Measurements from ENCODE around the gene HS3ST4. TPM values are rescaled to one million over a fixed set of nuclear protein-coding genes. Genes with fewer than 3 reads are reported as not detected.

The HS3ST4 gene
- total and polyA plus RNA-seq, 2 of the 8 experiments (the other 6 are each of a cell fraction or from before 2014, with no cell fraction given): 1.9 to 3.3 TPM

- 2% methylated on average over 35 of the region's 70 CpGs; no CpG with 5 or more reads in 1 of the 2 experiments for WGBS, 2 experiments (ENCODE audit: extremely low coverage in 1 of 2, insufficient coverage in 1 of 2, insufficient read length in 1 of 2, insufficient replicate concordance in 2 of 2, low coverage in 1 of 2, low lambda C conversion rate in 2 of 2, missing lambda C conversion rate in 1 of 2)
- H2BK12ac ChIP-seq (ENCODE audit: low read depth, low read length): no peak overlapping the region
- H2BK15ac ChIP-seq (ENCODE audit: low read length): no peak overlapping the region
- H3K9me3 ChIP-seq (ENCODE audit: insufficient read depth in 2 of 2, low read depth in 1 of 2, low read length in 1 of 2): no peaks in the 10 kb centered on the region
- H3K36me3 ChIP-seq (ENCODE audit: control insufficient read depth in 2 of 4, insufficient read depth in 4 of 4, low read length in 3 of 4): no peaks in the 10 kb centered on the region
- no peak overlapping the region for H3K56ac ChIP-seq (replicated peaks; ENCODE audit: insufficient read length, low read depth, low read length)
- H3K23me2 ChIP-seq (ENCODE audit: low read depth, low read length): peaks cover 17% of the 10 kb centered on the region
- peak overlapping the region; percentile 79 for H3K18ac ChIP-seq (ENCODE audit: extremely low read depth, low read length)
- H3K23ac ChIP-seq (ENCODE audit: insufficient read length): no peak overlapping the region
- no peak overlapping the region for H4K91ac ChIP-seq (replicated peaks; ENCODE audit: insufficient read length, low read length)
- H2BK5ac ChIP-seq (ENCODE audit: low read depth, low read length): no peak overlapping the region
- peak overlapping the region; percentile 83 to 98 for H3K4me2 ChIP-seq (ENCODE audit: insufficient read depth in 1 of 2, low read depth in 2 of 2, low read length in 2 of 2)
- H2AK5ac ChIP-seq (ENCODE audit: low read depth, low read length): no peak overlapping the region
- FAIRE-seq (no peak), DNase-seq (ENCODE audit: low read depth in 1 of 2, low spot score in 2 of 2) (peak in 1 of 2 experiments; percentile 68)
- H3K79me1 ChIP-seq (ENCODE audit: low read depth, low read length): no peaks in the 10 kb centered on the region; the same call in 1 of the 2 replicates
- no peak overlapping the region for H2BK120ac ChIP-seq (replicated peaks; ENCODE audit: low read depth, low read length)
- H3K4ac ChIP-seq (replicated peaks; ENCODE audit: insufficient read length, low read depth, low read length): no peak overlapping the region
- peaks cover 0 to 10% (median 4%) of the 10 kb centered on the region in 4 experiments; a peak in 5 of 7 replicates for H3K4me1 ChIP-seq (replicated peaks in 1 of 4; ENCODE audit: control insufficient read depth in 3 of 4, insufficient read depth in 4 of 4, low read length in 3 of 4)
- H3K9ac ChIP-seq (replicated peaks in 1 of 4; ENCODE audit: extremely low read depth in 1 of 4, low read depth in 3 of 4, low read length in 3 of 4): peak overlapping the region in 1 of 4 experiments; percentile 80; a peak in 1 of 7 replicates
- no peak overlapping the region for H3K14ac ChIP-seq (ENCODE audit: insufficient read length)
- H3K27ac ChIP-seq (ENCODE audit: low read depth, low read length): no peak overlapping the region
- POLR2A ChIA-PET (ENCODE audit: partially characterized antibody): interaction anchor here (0.7 to 1.4 kb wide), 5 partner anchors 11 to 28 kb away, joined by 3 to 4 read pairs (median 3); no protein-coding TSS in a partner anchor
- H2BK20ac ChIP-seq (ENCODE audit: low read length): no peak overlapping the region
- H3K27me3 ChIP-seq (replicated peaks in 1 of 4; ENCODE audit: control insufficient read depth in 3 of 4, extremely low read depth in 1 of 4, insufficient read depth in 3 of 4, low read length in 3 of 4): peaks cover 3 to 26% (median 18%) of the 10 kb centered on the region in 4 experiments; a peak in 6 of 7 replicates
- H4K5ac ChIP-seq (ENCODE audit: insufficient read length, low read depth, low read length): no peak overlapping the region
- H3K4me3 ChIP-seq (ENCODE audit: extremely low read depth in 1 of 4, insufficient read depth in 2 of 4, low read depth in 3 of 4, low read length in 4 of 4): peak overlapping the region; percentile 64 to 85 (median 74)
- H3K79me2 ChIP-seq (ENCODE audit: control insufficient read depth in 1 of 2, insufficient read depth in 2 of 2, low read length in 2 of 2): no peaks in the 10 kb centered on the region; a peak in 1 of 4 replicates
- CTCF ChIA-PET (ENCODE audit: partially characterized antibody): no interaction called here
- no peak overlapping the region for H4K8ac ChIP-seq (ENCODE audit: extremely low read depth, insufficient read depth, low read length)
- H2AFZ ChIP-seq (ENCODE audit: low read length): peak overlapping the region; percentile 19; the same call in 1 of the 2 replicates
- H4K20me1 ChIP-seq (replicated peaks in 1 of 2; ENCODE audit: control insufficient read depth in 1 of 2, insufficient read depth in 2 of 2, low read length in 2 of 2): peaks cover 1 to 6% of the 10 kb centered on the region in 2 experiments
- TF ChIP-seq EZH2 (IDR thresholded peaks at IDR 0.05; ENCODE audit: low read depth, low read length, severe bottlenecking) (peak; percentile 40), RBBP5 (IDR thresholded peaks at IDR 0.05; ENCODE audit: borderline replicate concordance, low read depth, low read length) (no peak; the same call in 1 of the 2 replicates), CHD2 (IDR thresholded peaks at IDR 0.05; ENCODE audit: low read length) (peak; percentile 53; the same call in 1 of the 2 replicates), SP1 (IDR thresholded peaks at IDR 0.05; ENCODE audit: low read depth, low read length) (no peak), SAP30 (IDR thresholded peaks at IDR 0.05; ENCODE audit: insufficient read depth, insufficient replicate concordance, low read length) (no peak), EP300 (IDR thresholded peaks at IDR 0.05; ENCODE audit: borderline replicate concordance in 1 of 2, low read depth in 2 of 2, low read length in 2 of 2) (0 out of 3 replicates have a peak, but pooled peaks of 1 of the 2 experiments have one; percentile 0), NRF1 (IDR thresholded peaks at IDR 0.05; ENCODE audit: low read depth, low read length) (no peak), JUN (IDR thresholded peaks at IDR 0.05; ENCODE audit: low read depth, low read length) (no peak), MAX (IDR thresholded peaks at IDR 0.05) (0 out of 2 replicates have a peak, but pooled peaks have one; percentile 33), ASH2L (IDR thresholded peaks at IDR 0.05; ENCODE audit: low read length) (peak; percentile 42), SUZ12 (IDR thresholded peaks at IDR 0.05; ENCODE audit: low read length) (peak; percentile 48; the same call in 1 of the 2 replicates)
These were observed 1.2 kb downstream of the HS3ST4 start for GRCh38 chr16:25692742-25693508.
